Astrocyte of the cerebellum (primary cell): ENCODE measurements around the gene CDH11.

Experiments used
- DNase-seq: peaks from one replicate; pipeline ENCODE4 v3.0.0-alpha.2; 2011; ENCODE audit warnings: low read depth
- H3K4me3 ChIP-seq: 2 replicates; pipeline ENCODE4 v1.5.1; 2011; ENCODE audit warnings: mild to moderate bottlenecking, low read depth, low read length, moderate library complexity
- in situ Hi-C: cut with HindIII; loops from 2 replicates; pipeline ENCODE4 v1.10.0; 2017; ENCODE audit warnings: low sequenced_read_pairs
- TF ChIP-seq, protein P1 (sequence below): IDR thresholded peaks from 2 replicates; pipeline ENCODE4 v1.5.1; 2012; ENCODE audit warnings: low read length, low read depth, moderate library complexity, mild to moderate bottlenecking; ENCODE audit errors: missing control alignments

The CDH11 gene

DNA sequence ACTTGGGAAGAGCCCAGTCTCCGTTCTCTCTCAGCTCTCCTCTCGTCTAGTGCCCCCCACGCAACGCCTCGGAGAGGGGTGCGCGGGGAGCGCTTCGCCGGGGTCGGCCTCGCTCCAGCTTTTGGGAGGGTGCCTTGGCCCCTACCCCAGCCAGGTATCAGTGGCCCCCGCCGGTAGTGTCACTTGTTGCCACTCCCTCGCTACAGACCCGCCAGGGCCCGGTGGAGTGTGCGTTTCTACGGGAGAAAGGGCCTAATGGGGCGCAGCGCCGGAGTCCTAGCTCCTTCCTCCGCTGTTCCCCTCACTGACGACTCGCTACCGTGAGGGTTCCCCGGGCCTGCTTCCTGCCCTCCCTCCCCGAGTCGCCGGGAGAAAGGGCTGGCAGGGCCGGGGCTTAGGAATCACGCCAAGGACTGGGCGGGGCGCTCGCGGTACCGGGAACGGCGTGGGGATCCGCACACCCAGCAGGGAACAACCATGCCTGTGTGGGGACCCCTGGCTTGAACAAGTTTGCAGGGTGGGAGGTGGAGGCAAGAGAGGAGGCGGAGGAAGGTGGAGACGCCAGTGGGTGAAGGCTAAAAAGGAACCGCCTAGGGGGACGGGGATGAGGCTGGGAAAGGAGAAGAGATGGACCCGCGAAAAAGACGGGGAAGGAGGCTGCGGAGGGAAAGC is 997 bp upstream of the CDH11 start:
- TF ChIP-seq, protein P1, sequence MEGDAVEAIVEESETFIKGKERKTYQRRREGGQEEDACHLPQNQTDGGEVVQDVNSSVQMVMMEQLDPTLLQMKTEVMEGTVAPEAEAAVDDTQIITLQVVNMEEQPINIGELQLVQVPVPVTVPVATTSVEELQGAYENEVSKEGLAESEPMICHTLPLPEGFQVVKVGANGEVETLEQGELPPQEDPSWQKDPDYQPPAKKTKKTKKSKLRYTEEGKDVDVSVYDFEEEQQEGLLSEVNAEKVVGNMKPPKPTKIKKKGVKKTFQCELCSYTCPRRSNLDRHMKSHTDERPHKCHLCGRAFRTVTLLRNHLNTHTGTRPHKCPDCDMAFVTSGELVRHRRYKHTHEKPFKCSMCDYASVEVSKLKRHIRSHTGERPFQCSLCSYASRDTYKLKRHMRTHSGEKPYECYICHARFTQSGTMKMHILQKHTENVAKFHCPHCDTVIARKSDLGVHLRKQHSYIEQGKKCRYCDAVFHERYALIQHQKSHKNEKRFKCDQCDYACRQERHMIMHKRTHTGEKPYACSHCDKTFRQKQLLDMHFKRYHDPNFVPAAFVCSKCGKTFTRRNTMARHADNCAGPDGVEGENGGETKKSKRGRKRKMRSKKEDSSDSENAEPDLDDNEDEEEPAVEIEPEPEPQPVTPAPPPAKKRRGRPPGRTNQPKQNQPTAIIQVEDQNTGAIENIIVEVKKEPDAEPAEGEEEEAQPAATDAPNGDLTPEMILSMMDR = no peak
- peak overlapping the region; percentile 92 for H3K4me3 ChIP-seq
- in situ Hi-C loops = loop anchor here (25.0 kb wide), 1 partner anchor 1139 kb away; no protein-coding TSS in a partner anchor
- peak; percentile 35 for DNase-seq

DNA sequence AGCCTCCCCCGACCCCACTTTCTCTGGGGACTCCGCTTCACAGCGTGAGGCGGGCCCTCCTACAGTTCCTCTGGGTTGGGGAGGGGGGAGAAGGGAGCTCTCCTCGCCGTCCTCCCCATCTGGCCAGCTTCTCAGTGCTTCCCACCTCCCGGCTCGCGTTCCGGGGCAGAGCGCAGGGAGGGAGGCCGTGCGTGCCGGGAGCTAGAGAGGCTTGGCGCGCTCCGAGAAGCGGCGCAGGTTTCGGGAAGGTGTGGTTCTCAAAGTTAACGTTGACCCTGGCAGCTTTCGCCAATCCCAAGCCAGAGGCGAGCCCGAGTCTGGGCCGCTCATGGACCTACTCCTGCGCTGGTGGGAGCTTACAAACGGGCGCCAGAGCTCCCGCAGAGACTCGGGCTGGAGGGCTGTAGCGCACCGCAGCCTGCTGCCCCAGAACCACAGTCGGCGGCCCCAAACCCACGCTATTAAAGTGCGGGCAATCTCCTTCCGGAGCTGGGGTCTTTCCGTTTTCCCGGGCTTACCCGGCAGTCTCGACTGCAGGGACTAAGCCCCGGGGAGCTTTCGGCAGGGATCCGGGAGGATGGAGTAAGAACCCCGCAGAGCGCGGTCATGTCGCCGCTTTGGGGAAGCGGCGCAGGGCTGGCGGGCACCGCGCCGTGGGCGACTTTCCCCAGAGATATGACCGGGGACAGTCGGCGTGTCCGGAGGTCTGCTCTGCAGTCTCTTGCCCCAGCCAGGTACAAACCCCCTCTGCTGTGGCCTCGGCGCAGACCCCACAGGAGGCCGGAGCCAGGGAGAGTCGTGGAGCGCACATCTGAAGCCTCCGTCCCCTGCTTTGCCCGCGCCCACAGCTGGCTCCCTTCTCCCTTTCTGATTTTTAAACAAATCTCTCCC is 787 bp downstream of the CDH11 start:
- peak overlapping the region; percentile 92 for H3K4me3 ChIP-seq
- TF ChIP-seq, protein P1 = no peak
- DNase-seq = no peak

DNA sequence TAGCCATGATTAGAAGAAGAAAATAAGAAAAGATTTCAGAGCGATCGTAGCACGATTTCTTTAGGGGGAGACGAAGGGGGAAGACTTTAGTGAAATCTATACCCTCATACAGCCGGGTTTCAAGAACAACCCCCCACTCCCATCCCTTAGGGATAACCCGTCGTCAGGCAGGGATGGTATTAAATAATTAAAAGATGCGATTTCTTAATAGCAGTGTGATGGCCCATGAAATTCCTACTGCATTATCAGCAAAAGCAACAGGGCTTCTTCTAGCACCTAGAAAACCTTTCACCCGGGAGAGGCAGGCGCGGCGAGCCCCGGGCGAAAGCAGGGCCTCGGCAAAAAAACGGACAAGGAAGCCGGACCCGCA is 1.4 kb downstream of the CDH11 start:
- H3K4me3 ChIP-seq = peak overlapping the region; percentile 92
- no peak for DNase-seq
- TF ChIP-seq, protein P1 = no peak
- in situ Hi-C loops = loop anchor here (25.0 kb wide), 1 partner anchor 1142 kb away; no protein-coding TSS in a partner anchor

More for the DNA sequence above, 787 bp downstream of the CDH11 start:
- in situ Hi-C loops = loop anchor here (25.0 kb wide), 1 partner anchor 1141 kb away; no protein-coding TSS in a partner anchor

DNA sequence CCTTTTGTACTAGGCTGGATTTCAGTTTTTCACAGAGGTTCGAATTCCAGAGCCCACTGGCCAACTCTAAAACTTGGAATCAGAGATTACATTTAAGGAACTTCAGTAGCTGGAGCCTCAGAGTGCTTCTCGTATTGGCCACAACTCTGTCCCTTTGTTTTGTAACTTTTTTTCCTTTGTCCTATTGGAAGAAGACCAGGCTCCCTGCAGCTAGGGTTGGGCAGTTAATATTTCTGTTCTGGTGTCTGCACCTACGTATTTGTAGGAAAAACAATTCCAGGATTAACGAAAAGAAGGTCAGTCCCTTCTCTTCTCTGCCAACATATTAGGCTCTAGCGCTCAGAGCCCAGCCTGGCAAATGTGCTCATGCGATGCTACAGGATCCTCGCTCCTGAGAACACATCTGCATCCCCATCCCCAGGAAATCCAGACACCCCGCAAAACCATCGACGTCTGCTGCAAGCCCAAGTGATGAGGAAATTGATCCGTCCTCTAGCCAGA is 1.9 kb downstream of the CDH11 start:
- DNase-seq = peak; percentile 76
- in situ Hi-C loops = loop anchor here (25.0 kb wide), 1 partner anchor 1142 kb away; no protein-coding TSS in a partner anchor
- TF ChIP-seq, protein P1 = no peak

DNA sequence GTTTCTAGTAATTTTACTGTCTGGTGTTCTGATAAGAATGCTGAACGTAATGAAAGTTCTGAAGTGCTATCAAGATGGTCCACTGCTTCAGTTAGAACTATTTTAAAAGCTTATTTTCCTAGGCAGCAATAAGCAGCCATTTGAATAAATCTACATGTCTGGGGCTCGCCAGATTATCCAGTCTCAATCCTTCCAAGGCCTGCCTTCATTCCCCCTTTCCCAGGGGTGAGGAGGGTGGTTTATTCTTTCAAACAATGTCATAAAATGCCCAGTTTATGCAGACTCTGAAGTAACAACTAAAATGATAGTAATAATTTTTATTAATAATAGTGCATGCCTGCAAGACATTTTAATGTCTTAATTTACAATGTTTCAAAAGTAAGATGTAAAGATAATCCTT is 2.4 kb downstream of the CDH11 start:
- in situ Hi-C loops = loop anchor here (25.0 kb wide), 1 partner anchor 1143 kb away; no protein-coding TSS in a partner anchor
- H3K4me3 ChIP-seq = peak overlapping the region; percentile 92
- no peak for DNase-seq
- TF ChIP-seq, protein P1 = no peak

More for the DNA sequence above, 1.9 kb downstream of the CDH11 start:
- H3K4me3 ChIP-seq = peak overlapping the region; percentile 92

DNA sequence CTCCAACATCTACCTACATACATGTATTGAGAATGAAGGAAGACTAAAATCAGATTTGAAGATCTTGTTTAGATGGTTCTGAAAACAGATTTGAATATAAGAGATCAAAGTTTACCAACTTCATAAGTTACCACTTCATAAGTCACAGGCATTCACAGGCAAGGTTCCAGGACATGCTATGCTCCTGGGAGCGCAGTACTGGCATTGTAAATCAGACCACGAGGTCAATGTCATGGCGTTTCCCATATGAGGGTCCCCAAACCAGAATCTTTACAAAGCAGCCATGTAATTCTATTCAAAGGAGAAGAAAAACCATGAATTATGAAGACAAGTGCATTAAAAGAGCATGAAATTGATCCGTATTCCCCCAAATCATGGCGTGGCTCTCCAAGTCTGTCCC is 3.0 kb downstream of the CDH11 start:
- no peak for DNase-seq
- in situ Hi-C loops = loop anchor here (25.0 kb wide), 1 partner anchor 1143 kb away; no protein-coding TSS in a partner anchor
- TF ChIP-seq, protein P1 = no peak
- H3K4me3 ChIP-seq = peak overlapping the region; percentile 92
